ENCODE measurements around the gene KRT76.

DNA sequence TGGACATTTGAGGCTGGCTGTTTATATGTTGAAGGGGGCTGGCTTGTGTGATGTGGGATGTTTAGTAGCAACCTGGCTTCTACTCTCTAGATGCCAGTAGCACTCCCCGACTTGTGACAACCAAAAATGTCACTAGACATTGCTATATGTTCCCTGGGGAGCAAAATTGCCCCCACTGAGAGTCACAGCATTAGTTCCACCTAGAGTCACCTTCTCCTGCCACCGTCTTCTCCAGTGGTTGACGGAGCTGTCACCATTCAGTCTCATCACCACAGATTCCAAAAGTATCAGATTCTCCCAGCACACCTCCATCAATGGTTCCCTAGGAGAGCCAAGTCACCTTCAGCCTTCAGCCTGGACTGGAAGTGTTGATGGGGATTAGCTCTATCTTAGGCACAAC lies 7.8 kb upstream of the KRT76 start:
- TF ChIP-seq CTCF (IDR thresholded peaks at IDR 0.05; ENCODE audit: insufficient read depth, low read length, poor library complexity, severe bottlenecking), result no peak
- TF ChIP-seq EZH2phosphoT487 (conservative IDR thresholded peaks at IDR 0.05; ENCODE audit: low read length), result no peak
